Inflammatory macrophage treated with lipopolysaccharide for 4 hours (primary cell): ENCODE data around the gene PRKCB.
A peak's percentile ranks its signal among the peaks of the same experiment; 100 is the strongest.
"Not testable (repeated sequence)": the region's sequence is repeated elsewhere in the genome, so short reads cannot be mapped to it uniquely, and the experiment has no call there.

Source experiments
- DNase-seq: peaks from one replicate; pipeline ENCODE4 v3.0.0-alpha.2; 2020

Gene PRKCB

GRCh38 chr16:24010440-24011089 is 174.8 kb downstream of the PRKCB start:
- peak; percentile 91 for DNase-seq

GRCh38 chr16:24011237-24011636 is 175.5 kb downstream of the PRKCB start:
- DNase-seq: no peak

GRCh38 chr16:24013054-24013636 is 177.4 kb downstream of the PRKCB start:
- no peak for DNase-seq

GRCh38 chr16:24013864-24014645 is 178.3 kb downstream of the PRKCB start:
- DNase-seq: peak; percentile 97

GRCh38 chr16:24014955-24015354 is 179.2 kb downstream of the PRKCB start:
- DNase-seq: not testable (repeated sequence)

GRCh38 chr16:24015923-24016322 is 180.1 kb downstream of the PRKCB start:
- no peak for DNase-seq

- no peak for DNase-seq
These were observed 182.7 kb downstream of the PRKCB start for GRCh38 chr16:24018485-24018884.

GRCh38 chr16:24022797-24023196 is 187.0 kb downstream of the PRKCB start:
- DNase-seq: no peak

GRCh38 chr16:24023621-24024020 is 187.8 kb downstream of the PRKCB start:
- no peak for DNase-seq

GRCh38 chr16:24024971-24025370 is 189.2 kb downstream of the PRKCB start:
- DNase-seq: no peak

- no peak for DNase-seq
These were observed 191.7 kb downstream of the PRKCB start for GRCh38 chr16:24027466-24027865.

- not testable (repeated sequence) for DNase-seq
These were observed 194.1 kb downstream of the PRKCB start for GRCh38 chr16:24029841-24030240.

GRCh38 chr16:24035127-24035842 is 199.5 kb downstream of the PRKCB start:
- DNase-seq: peak; percentile 69

- no peak for DNase-seq
These were observed 200.3 kb downstream of the PRKCB start for GRCh38 chr16:24036038-24036543.

- peak; percentile 60 for DNase-seq
These were observed 200.8 kb downstream of the PRKCB start for GRCh38 chr16:24036614-24037013.

GRCh38 chr16:24037335-24037734 is 201.6 kb downstream of the PRKCB start:
- no peak for DNase-seq

- peak; percentile 70 for DNase-seq
These were observed 206.2 kb downstream of the PRKCB start for GRCh38 chr16:24041834-24042631.

- no peak for DNase-seq
These were observed 208.7 kb downstream of the PRKCB start for GRCh38 chr16:24044467-24044866.

- no peak for DNase-seq
These were observed 209.9 kb downstream of the PRKCB start for GRCh38 chr16:24045641-24046040.

GRCh38 chr16:24046442-24046841 is 210.7 kb downstream of the PRKCB start:
- no peak for DNase-seq

- no peak for DNase-seq
These were observed 213.3 kb downstream of the PRKCB start for GRCh38 chr16:24049113-24049512.

- no peak for DNase-seq
These were observed 215.3 kb downstream of the PRKCB start for GRCh38 chr16:24051125-24051524.
